ENCODE measurements around the gene CARD10. TPM values are rescaled to one million over a fixed set of nuclear protein-coding genes. Genes with fewer than 3 reads are reported as not detected.

The CARD10 gene
- total RNA-seq, 1 experiment from 2014 or later, result 0.26 TPM

DNA sequence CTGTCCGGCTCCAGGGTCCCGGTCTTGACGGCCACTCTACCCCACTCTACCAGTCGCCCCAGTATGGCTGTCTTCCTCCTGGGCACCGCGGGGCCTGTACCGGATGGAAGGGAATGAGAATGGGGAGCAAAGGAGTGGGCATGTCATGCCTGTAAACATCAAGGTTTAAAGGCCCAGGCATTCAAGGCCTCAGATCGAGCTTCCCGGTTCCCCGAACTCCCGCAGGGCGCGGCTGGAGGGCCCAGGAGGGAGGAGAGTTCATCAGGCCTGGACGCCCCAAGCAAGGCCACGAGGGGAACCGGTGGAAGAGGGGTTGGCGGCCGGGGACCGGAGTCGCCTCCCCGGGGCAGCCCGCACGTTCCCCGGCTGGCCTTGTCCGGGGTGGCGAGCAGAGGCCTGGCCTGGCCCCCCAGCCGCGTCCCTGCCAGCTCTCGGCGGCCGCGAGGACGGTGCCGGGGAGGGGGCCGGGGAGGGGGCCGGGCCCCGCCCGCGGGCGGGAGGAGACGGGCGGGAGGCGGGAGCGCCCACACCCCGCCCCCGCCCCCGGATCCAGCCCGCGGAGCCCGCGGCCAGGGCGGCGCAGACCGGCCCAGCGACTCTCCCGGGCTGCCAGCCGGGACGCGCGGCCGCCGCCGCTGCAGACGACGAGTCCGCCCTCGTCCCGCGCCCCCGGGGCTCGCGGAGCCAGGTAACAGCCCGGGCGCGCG is 40.8 kb upstream of the CARD10 start, which contains the start of gene CDC42EP1:
Gene CDC42EP1 (plus strand): TSS at position 580 of the 707 bp plus-strand sequence. CDS start 5,870 bp downstream, outside the sequence.
- peaks cover 13% of the 10 kb centered on the region for H3K27me3 ChIP-seq (replicated peaks; ENCODE audit: insufficient read depth, low read depth, low read length, poor library complexity)
- H3K4me3 ChIP-seq (ENCODE audit: low read depth, low read length, poor library complexity, severe bottlenecking), result peak within 1 kb of the TSS; percentile 47
- no TSS peak for BruUV-seq (replicated peaks)
- ChIA-PET CTCF (no interaction called here), POLR2A (ENCODE audit: low non-redundant PET) (no interaction called here)
- intact Hi-C loops (cut with micrococcal nuclease; ENCODE audit: unreplicated experiment), result loop anchor here (10.0 kb wide), 1 partner anchor 245 kb away; no protein-coding TSS in a partner anchor
- H3K4me1 ChIP-seq (ENCODE audit: insufficient read depth, low read length, poor library complexity, severe bottlenecking), result peaks cover 10% of the 10 kb centered on the region
- no peak for DNase-seq (ENCODE audit: low spot score)
- no peak for TF ChIP-seq EZH2 (IDR thresholded peaks at IDR 0.05; ENCODE audit: borderline replicate concordance, low read depth, low read length, poor library complexity, severe bottlenecking)
- TF ChIP-seq, protein P1, sequence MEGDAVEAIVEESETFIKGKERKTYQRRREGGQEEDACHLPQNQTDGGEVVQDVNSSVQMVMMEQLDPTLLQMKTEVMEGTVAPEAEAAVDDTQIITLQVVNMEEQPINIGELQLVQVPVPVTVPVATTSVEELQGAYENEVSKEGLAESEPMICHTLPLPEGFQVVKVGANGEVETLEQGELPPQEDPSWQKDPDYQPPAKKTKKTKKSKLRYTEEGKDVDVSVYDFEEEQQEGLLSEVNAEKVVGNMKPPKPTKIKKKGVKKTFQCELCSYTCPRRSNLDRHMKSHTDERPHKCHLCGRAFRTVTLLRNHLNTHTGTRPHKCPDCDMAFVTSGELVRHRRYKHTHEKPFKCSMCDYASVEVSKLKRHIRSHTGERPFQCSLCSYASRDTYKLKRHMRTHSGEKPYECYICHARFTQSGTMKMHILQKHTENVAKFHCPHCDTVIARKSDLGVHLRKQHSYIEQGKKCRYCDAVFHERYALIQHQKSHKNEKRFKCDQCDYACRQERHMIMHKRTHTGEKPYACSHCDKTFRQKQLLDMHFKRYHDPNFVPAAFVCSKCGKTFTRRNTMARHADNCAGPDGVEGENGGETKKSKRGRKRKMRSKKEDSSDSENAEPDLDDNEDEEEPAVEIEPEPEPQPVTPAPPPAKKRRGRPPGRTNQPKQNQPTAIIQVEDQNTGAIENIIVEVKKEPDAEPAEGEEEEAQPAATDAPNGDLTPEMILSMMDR (conservative IDR thresholded peaks at IDR 0.05; ENCODE audit: low read depth, low read length), result no peak
- no peak within 1 kb of the TSS for H3K27ac ChIP-seq (ENCODE audit: low read depth, low read length, poor library complexity, severe bottlenecking)
- H3K36me3 ChIP-seq (ENCODE audit: insufficient read depth, low read length, poor library complexity, severe bottlenecking), result no peaks in the 10 kb centered on the region
- H3K9me3 ChIP-seq (ENCODE audit: low read depth, low read length, poor library complexity, severe bottlenecking), result no peaks in the 10 kb centered on the region

DNA sequence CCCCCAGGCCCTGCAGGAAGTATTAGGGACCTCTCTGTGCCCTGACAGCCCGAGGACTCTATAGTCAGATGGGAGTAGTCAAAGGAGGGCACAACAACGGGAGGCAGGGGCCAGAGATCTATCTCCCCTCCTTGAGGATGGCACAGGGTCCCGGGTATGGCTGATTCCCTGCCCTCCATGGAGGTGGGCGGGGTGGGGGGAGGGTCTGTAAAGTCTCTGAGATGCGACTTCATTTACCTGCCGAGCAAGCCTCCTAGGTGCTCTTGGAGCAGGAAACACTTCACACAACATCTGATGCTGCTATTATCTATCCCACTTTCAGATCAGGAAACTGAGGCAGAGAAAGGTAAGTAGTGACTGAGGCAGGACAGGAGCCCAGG is 40.3 kb upstream of the CARD10 start:
- POLR2A ChIA-PET (ENCODE audit: low non-redundant PET), result interaction anchor here (0.6 kb wide), 1 partner anchor 9 kb away, joined by 5 read pairs; no protein-coding TSS in a partner anchor
- H3K36me3 ChIP-seq (ENCODE audit: insufficient read depth, low read length, poor library complexity, severe bottlenecking), result no peaks in the 10 kb centered on the region
- BruUV-seq (replicated peaks), result no TSS peak
- no peak for DNase-seq (ENCODE audit: low spot score)
- no peak overlapping the region for H3K27ac ChIP-seq (ENCODE audit: low read depth, low read length, poor library complexity, severe bottlenecking)
- no peak overlapping the region for H3K4me3 ChIP-seq (ENCODE audit: low read depth, low read length, poor library complexity, severe bottlenecking)
- H3K4me1 ChIP-seq (ENCODE audit: insufficient read depth, low read length, poor library complexity, severe bottlenecking), result peaks cover 10% of the 10 kb centered on the region
- CTCF ChIA-PET, result interaction anchor here (1.4 kb wide), 1 partner anchor 20 kb away, joined by 4 read pairs; no protein-coding TSS in a partner anchor
- intact Hi-C loops (cut with micrococcal nuclease; ENCODE audit: unreplicated experiment), result no loop called here
- no peak for TF ChIP-seq EZH2 (IDR thresholded peaks at IDR 0.05; ENCODE audit: borderline replicate concordance, low read depth, low read length, poor library complexity, severe bottlenecking)
- TF ChIP-seq, protein P1 (conservative IDR thresholded peaks at IDR 0.05; ENCODE audit: low read depth, low read length), result no peak
- no peaks in the 10 kb centered on the region for H3K9me3 ChIP-seq (ENCODE audit: low read depth, low read length, poor library complexity, severe bottlenecking)
- peaks cover 13% of the 10 kb centered on the region for H3K27me3 ChIP-seq (replicated peaks; ENCODE audit: insufficient read depth, low read depth, low read length, poor library complexity)

DNA sequence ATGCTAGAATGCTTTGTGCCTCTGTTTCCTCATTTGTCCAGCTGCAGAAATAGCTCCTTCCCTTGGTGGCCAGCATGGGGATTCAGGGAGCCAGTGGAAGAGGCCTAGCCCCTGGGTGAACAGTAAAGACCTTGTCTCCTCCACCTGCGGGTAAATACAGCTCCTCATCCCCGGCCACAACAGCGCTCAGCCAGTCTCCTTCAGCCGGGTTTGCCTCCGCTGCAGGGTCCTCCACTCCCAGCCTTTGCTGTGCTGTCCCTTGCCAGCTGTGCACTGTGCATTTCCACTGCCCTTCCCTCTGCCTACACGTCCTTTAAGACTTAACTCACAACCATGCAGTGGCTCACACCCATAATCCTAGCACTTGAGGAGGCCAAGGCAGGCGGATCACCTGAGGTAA is 39.6 kb upstream of the CARD10 start:
- Histone ChIP-seq H3K9me3 (ENCODE audit: low read depth, low read length, poor library complexity, severe bottlenecking) (no peaks in the 10 kb centered on the region), H3K4me3 (ENCODE audit: low read depth, low read length, poor library complexity, severe bottlenecking) (no peak overlapping the region), H3K36me3 (ENCODE audit: insufficient read depth, low read length, poor library complexity, severe bottlenecking) (no peaks in the 10 kb centered on the region), H3K27ac (ENCODE audit: low read depth, low read length, poor library complexity, severe bottlenecking) (no peak overlapping the region), H3K4me1 (ENCODE audit: insufficient read depth, low read length, poor library complexity, severe bottlenecking) (peaks cover 10% of the 10 kb centered on the region), H3K27me3 (replicated peaks; ENCODE audit: insufficient read depth, low read depth, low read length, poor library complexity) (peaks cover 13% of the 10 kb centered on the region)
- no TSS peak for BruUV-seq (replicated peaks)
- DNase-seq (ENCODE audit: low spot score), result no peak
- CTCF ChIA-PET, result interaction anchor here (1.4 kb wide), 2 partner anchors 9 to 19 kb away, joined by 4 read pairs; no protein-coding TSS in a partner anchor
- intact Hi-C loops (cut with micrococcal nuclease; ENCODE audit: unreplicated experiment), result no loop called here
- TF ChIP-seq, protein P1 (conservative IDR thresholded peaks at IDR 0.05; ENCODE audit: low read depth, low read length), result no peak
- TF ChIP-seq EZH2 (IDR thresholded peaks at IDR 0.05; ENCODE audit: borderline replicate concordance, low read depth, low read length, poor library complexity, severe bottlenecking), result no peak
- POLR2A ChIA-PET (ENCODE audit: low non-redundant PET), result interaction anchor here (0.6 kb wide), 1 partner anchor 8 kb away, joined by 5 read pairs; no protein-coding TSS in a partner anchor

Measured in A673 (cell line).